ENCODE results near the gene NEURL1B. TPM values are rescaled to one million over a fixed set of nuclear protein-coding genes. Genes with fewer than 3 reads are reported as not detected.

Gene NEURL1B
- total RNA-seq, 1 experiment from 2014 or later: 15.4 TPM

DNA sequence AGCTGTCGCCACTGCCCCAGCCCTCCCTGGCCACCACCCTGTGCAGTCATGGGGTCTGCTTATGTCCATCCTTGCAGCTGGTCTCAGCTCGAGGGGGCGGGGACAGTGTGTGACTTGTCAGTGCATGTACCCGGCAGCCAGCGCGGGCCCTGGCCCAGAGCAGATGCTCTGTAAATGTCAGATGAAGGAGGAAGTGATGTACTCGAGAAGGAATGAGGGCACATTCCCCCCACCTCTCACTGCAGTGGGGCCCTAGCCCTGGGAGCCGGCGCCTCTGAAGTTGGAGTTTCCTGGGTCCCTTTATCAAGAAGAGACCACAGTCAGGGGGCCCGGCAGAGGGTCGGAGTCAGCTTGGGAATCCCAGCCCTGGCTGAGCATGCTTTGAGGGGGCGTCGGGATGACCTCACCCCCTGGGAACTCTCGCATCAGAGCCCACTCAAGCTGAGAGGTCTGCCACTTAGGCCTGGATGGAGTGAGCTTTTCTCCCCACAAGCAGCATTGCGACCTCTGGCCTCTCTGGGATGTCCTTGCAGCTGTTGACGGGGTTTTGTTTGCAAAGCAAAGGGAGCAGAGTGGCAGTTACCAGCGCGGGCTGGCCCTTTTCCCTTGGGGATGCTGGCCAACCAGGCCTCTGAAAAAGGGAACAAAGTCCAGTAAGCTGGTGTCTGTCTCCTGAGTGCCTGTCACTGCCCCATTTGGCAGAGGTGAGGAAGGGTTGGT lies 19.0 kb downstream of the NEURL1B start:
- Histone ChIP-seq H3K36me3 (peaks cover 15% of the 10 kb centered on the region; the same call in 1 of the 2 replicates), H3K9me3 (replicated peaks) (peaks cover 4% of the 10 kb centered on the region; the same call in 1 of the 2 replicates), H3K27me3 (replicated peaks) (no peaks in the 10 kb centered on the region), H3K4me1 (replicated peaks) (peaks cover 31% of the 10 kb centered on the region), H3K27ac (peak overlapping the region; percentile 84), H3K4me3 (no peak overlapping the region)
- DNase-seq (ENCODE audit: low read depth in 1 of 2, low spot score in 2 of 2): peak; percentile 91 to 94

GRCh38 chr5:172660974-172661373 lies 19.9 kb downstream of the NEURL1B start:
- Histone ChIP-seq H3K27ac (peak overlapping the region; percentile 84), H3K4me1 (replicated peaks) (peaks cover 34% of the 10 kb centered on the region), H3K9me3 (replicated peaks) (no peaks in the 10 kb centered on the region), H3K27me3 (replicated peaks) (no peaks in the 10 kb centered on the region), H3K4me3 (no peak overlapping the region), H3K36me3 (peaks cover 15% of the 10 kb centered on the region; the same call in 1 of the 2 replicates)
- DNase-seq (ENCODE audit: low read depth in 1 of 2, low spot score in 2 of 2): no peak

DNA sequence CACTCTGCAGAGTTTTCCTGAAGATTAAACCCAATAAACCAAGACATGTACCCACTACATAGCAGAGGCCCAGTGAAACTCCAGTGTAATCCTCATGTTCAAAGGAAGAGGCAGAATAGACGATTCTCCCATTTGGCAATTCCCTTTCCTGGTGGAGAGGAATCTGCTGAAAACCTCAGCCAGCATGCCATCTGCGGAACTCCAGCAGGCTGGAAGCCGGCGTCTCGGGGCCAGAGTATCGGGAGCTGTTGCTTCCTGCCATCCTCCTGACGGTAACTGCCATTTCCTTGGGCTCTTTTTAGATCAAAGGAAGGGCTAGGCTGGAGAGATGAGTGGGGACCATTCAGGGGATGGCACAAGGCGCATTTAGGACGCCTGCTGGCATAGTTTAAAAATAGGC lies 20.5 kb downstream of the NEURL1B start:
- DNase-seq (ENCODE audit: low read depth in 1 of 2, low spot score in 2 of 2): no peak
- Histone ChIP-seq H3K4me3 (no peak overlapping the region), H3K4me1 (replicated peaks) (peaks cover 34% of the 10 kb centered on the region), H3K36me3 (peaks cover 15% of the 10 kb centered on the region; the same call in 1 of the 2 replicates), H3K9me3 (replicated peaks) (no peaks in the 10 kb centered on the region), H3K27ac (no peak overlapping the region), H3K27me3 (replicated peaks) (no peaks in the 10 kb centered on the region)

- Histone ChIP-seq H3K4me3 (no peak overlapping the region), H3K36me3 (peaks cover 15% of the 10 kb centered on the region; the same call in 1 of the 2 replicates), H3K4me1 (replicated peaks) (peaks cover 34% of the 10 kb centered on the region), H3K27ac (no peak overlapping the region), H3K27me3 (replicated peaks) (no peaks in the 10 kb centered on the region), H3K9me3 (replicated peaks) (no peaks in the 10 kb centered on the region)
- DNase-seq (ENCODE audit: low read depth in 1 of 2, low spot score in 2 of 2): no peak
Observed at GRCh38 chr5:172662596-172662995, 21.5 kb downstream of the NEURL1B start.

GRCh38 chr5:172664018-172664417 lies 23.0 kb downstream of the NEURL1B start:
- Histone ChIP-seq H3K27ac (no peak overlapping the region), H3K4me1 (replicated peaks) (peaks cover 33% of the 10 kb centered on the region), H3K9me3 (replicated peaks) (no peaks in the 10 kb centered on the region)

GRCh38 chr5:172664681-172665541 lies 23.8 kb downstream of the NEURL1B start:
- Histone ChIP-seq H3K4me3 (no peak overlapping the region), H3K36me3 (peaks cover 8% of the 10 kb centered on the region), H3K27ac (no peak overlapping the region), H3K4me1 (replicated peaks) (peaks cover 24% of the 10 kb centered on the region), H3K9me3 (replicated peaks) (no peaks in the 10 kb centered on the region), H3K27me3 (replicated peaks) (no peaks in the 10 kb centered on the region)
- DNase-seq (ENCODE audit: low read depth in 1 of 2, low spot score in 2 of 2): no peak

More at GRCh38 chr5:172664018-172664417, 23.0 kb downstream of the NEURL1B start:
- H3K27me3 ChIP-seq (replicated peaks): no peaks in the 10 kb centered on the region
- H3K4me3 ChIP-seq: no peak overlapping the region
- peaks cover 14% of the 10 kb centered on the region; the same call in 1 of the 2 replicates for H3K36me3 ChIP-seq
- no peak for DNase-seq (ENCODE audit: low read depth in 1 of 2, low spot score in 2 of 2)

- DNase-seq (ENCODE audit: low read depth in 1 of 2, low spot score in 2 of 2): no peak
- Histone ChIP-seq H3K27ac (no peak overlapping the region), H3K4me3 (no peak overlapping the region)
Observed at GRCh38 chr5:172666251-172666650, 25.2 kb downstream of the NEURL1B start.

GRCh38 chr5:172667786-172668593 lies 26.9 kb downstream of the NEURL1B start:
- H3K4me1 ChIP-seq (replicated peaks): peaks cover 14% of the 10 kb centered on the region; the same call in 1 of the 2 replicates
- H3K9me3 ChIP-seq (replicated peaks): no peaks in the 10 kb centered on the region
- no peak for DNase-seq (ENCODE audit: low read depth in 1 of 2, low spot score in 2 of 2)
- no peak overlapping the region for H3K4me3 ChIP-seq
- H3K36me3 ChIP-seq: peaks cover 23% of the 10 kb centered on the region
- no peak overlapping the region for H3K27ac ChIP-seq
- H3K27me3 ChIP-seq (replicated peaks): no peaks in the 10 kb centered on the region

More at GRCh38 chr5:172666251-172666650, 25.2 kb downstream of the NEURL1B start:
- peaks cover 14% of the 10 kb centered on the region for H3K36me3 ChIP-seq
- H3K9me3 ChIP-seq (replicated peaks): no peaks in the 10 kb centered on the region
- H3K4me1 ChIP-seq (replicated peaks): peaks cover 14% of the 10 kb centered on the region; the same call in 1 of the 2 replicates
- H3K27me3 ChIP-seq (replicated peaks): no peaks in the 10 kb centered on the region

- Histone ChIP-seq H3K27ac (no peak overlapping the region), H3K4me1 (replicated peaks) (peaks cover 14% of the 10 kb centered on the region; the same call in 1 of the 2 replicates), H3K4me3 (no peak overlapping the region), H3K27me3 (replicated peaks) (no peaks in the 10 kb centered on the region), H3K9me3 (replicated peaks) (no peaks in the 10 kb centered on the region), H3K36me3 (peaks cover 23% of the 10 kb centered on the region)
- DNase-seq (ENCODE audit: low read depth in 1 of 2, low spot score in 2 of 2): no peak
Observed at GRCh38 chr5:172668594-172669071, 27.6 kb downstream of the NEURL1B start.

DNA sequence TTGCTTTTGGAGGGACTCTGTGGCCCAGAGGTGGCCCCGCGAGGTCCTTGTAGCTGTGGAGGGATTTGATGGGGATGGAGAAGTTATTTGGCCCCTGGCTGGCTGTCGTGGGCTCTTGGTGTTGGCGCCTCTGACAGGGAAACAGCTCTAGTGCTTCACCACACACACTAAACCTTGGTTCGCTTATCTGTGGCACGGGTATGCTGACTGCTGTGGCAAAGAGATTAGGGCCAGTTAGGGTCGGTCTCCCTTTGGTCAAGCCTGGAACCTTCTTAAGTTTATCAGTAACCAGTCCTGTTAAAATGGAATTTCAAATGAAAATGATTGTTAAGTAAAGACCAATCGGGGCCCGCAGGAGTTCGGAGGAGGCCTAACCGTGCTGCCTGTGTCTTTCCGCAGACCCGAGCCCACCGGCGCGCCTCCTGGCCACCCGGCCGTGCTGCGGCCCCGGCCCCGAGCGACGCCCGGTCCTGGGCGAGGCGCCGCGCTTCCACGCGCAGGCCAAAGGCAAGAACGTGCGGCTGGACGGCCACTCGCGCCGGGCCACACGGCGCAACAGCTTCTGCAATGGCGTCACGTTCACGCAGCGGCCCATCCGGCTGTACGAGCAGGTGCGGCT lies 28.4 kb downstream of the NEURL1B start:
- no peak for DNase-seq (ENCODE audit: low read depth in 1 of 2, low spot score in 2 of 2)
- H3K27ac ChIP-seq: no peak overlapping the region
- H3K4me1 ChIP-seq (replicated peaks): peaks cover 8% of the 10 kb centered on the region; the same call in 1 of the 2 replicates
- peaks cover 23% of the 10 kb centered on the region for H3K36me3 ChIP-seq
- H3K4me3 ChIP-seq: no peak overlapping the region
- H3K27me3 ChIP-seq (replicated peaks): no peaks in the 10 kb centered on the region
- no peaks in the 10 kb centered on the region for H3K9me3 ChIP-seq (replicated peaks)

- Histone ChIP-seq H3K27me3 (replicated peaks) (no peaks in the 10 kb centered on the region), H3K36me3 (peaks cover 23% of the 10 kb centered on the region), H3K9me3 (replicated peaks) (no peaks in the 10 kb centered on the region), H3K4me1 (replicated peaks) (peaks cover 3% of the 10 kb centered on the region; the same call in 1 of the 2 replicates), H3K4me3 (no peak overlapping the region), H3K27ac (no peak overlapping the region)
- DNase-seq (ENCODE audit: low read depth in 1 of 2, low spot score in 2 of 2): no peak
Observed at GRCh38 chr5:172670005-172670402, 28.9 kb downstream of the NEURL1B start.

GRCh38 chr5:172670444-172670843 lies 29.4 kb downstream of the NEURL1B start:
- no peaks in the 10 kb centered on the region for H3K27me3 ChIP-seq (replicated peaks)
- no peak for DNase-seq (ENCODE audit: low read depth in 1 of 2, low spot score in 2 of 2)
- H3K27ac ChIP-seq: no peak overlapping the region
- no peak overlapping the region for H3K4me3 ChIP-seq
- H3K36me3 ChIP-seq: peaks cover 23% of the 10 kb centered on the region
- H3K9me3 ChIP-seq (replicated peaks): no peaks in the 10 kb centered on the region
- no peaks in the 10 kb centered on the region for H3K4me1 ChIP-seq (replicated peaks)

DNA sequence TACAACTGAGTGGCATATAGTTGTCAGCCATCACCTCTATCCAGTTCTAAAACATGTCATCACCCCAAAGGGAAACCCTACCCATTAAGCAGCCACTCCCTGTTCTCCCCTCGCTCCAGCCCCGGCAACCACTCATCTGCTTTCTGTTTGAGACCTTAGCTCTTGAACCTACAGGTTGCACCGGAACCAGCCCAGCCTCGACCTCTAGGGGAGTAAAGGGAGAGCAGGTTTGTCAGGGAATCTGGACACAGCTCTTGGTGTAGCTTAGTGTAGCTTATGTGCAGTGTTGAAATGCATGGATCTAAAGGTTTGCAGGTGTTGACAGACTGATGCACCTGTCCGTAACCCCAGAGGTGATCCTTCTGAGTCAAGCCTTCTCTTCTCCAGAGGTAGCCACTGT lies 30.0 kb downstream of the NEURL1B start:
- Histone ChIP-seq H3K27ac (no peak overlapping the region), H3K9me3 (replicated peaks) (no peaks in the 10 kb centered on the region), H3K4me1 (replicated peaks) (no peaks in the 10 kb centered on the region), H3K27me3 (replicated peaks) (no peaks in the 10 kb centered on the region), H3K4me3 (no peak overlapping the region), H3K36me3 (peaks cover 23% of the 10 kb centered on the region)
- DNase-seq (ENCODE audit: low read depth in 1 of 2, low spot score in 2 of 2): no peak
